GM21381 (cell line): ENCODE results near the gene RITA1.
A peak's percentile ranks its signal among the peaks of the same experiment; 100 is the strongest.
"Not testable (repeated sequence)": the region's sequence is repeated elsewhere in the genome, so short reads cannot be mapped to it uniquely, and the experiment has no call there.

Experiments used
- ATAC-seq: cut with Tn5 transposase; IDR thresholded peaks from one replicate; pipeline ENCODE4 v1.9.1; 2021; ENCODE audit warnings: mild to moderate bottlenecking, moderate library complexity; ENCODE audit not compliant: unreplicated experiment

Gene RITA1

GRCh38 chr12:113185180-113186032 is at the start of gene RITA1, which contains the start of gene DDX54:
RITA1 (plus strand) TSS chr12:113185721; CDS start chr12:113186747, 1,026 bp downstream.
DDX54 (minus strand) TSS chr12:113185478; CDS start chr12:113185451, 27 bp downstream.
- peak; percentile 46 for ATAC-seq

GRCh38 chr12:113136128-113136989 is 49.2 kb upstream of the RITA1 start:
- no peak for ATAC-seq

DNA sequence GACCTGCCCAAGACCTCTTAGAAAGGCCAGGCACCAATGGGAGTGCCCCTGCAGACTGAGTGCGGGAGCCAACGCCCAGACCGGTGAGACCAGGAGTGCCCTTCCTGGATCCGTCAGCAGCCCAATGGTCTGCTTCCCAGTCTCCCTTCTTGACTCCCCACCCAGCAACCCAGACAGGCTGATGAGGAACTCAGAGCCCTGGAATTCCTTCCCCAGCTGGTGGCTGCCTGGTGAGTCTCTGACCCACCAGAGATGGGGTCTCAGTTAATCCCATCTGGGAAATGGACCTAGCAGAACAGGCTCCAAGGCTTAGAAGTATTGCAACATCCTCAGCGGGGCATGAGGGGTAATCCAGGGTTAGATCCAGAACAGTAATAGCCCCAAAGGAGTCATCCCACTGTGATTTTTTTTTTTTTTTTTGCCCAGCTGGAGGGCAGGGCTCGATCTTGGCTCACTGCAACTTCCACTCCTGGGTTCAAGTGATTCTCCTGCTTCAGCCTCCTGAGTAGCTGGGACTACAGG is 48.5 kb upstream of the RITA1 start:
- ATAC-seq: no peak

DNA sequence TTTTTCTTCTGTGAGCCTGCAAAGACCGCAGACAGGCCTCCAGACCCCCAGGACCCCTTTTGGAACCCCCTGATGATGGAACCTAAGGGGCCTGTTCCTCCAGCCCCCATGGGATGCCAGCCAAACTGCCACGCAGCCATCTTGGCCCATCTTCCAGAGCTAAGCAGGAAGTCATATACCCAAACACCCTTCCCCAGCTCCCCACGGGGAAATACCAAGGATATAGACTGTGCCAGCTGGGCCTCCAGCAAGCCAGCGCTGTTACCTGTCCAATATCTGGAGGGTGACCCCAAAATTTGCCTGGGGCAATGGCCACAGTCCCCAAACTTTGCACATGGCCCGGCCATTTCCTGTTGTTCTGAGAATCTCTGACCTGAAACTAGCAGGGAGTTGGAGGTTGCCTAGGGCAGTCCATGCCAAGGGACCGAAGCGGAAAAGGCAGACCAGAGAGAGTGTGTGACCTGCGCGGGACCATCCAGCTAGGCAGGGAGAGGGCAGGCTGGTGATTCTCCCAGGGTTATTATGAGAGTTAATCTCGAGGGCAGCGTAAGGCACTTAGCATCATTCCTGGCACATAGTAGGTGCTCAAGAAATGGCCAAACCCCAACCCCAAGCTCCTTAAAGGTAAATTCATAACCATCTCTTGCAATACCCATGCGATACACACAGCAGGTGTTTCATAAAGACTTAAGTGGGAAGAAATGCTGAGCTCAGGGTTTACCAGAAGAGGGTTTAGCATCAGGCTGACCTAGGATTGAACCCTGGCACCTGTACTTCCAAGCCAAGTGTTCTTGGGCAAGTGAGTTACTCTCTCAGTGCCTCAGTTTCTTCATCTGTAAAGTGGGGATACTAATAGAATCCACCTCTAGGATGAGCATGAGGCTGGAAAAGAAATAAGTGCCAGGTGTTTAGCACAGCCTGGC is 47.4 kb upstream of the RITA1 start:
- no peak for ATAC-seq

DNA sequence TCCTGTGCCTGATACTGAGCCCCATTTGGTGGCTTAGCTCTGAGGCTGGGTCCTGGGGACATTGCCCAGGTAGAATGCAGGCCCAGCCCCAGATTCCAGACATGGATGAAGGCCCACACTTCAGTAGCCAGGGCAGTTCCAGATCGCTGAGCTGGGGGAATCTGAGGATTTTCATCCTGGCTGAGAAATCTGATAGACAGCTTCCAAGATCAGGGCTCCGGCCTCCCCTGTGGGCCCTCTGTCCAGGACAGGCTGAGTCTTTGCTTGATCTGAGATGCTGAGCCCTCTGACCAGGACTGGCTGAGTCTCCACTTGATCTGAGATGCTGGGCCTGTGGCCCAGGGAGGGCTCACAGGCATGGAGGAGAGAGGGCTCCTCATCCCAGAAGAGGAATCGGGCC is 46.7 kb upstream of the RITA1 start:
- no peak for ATAC-seq

DNA sequence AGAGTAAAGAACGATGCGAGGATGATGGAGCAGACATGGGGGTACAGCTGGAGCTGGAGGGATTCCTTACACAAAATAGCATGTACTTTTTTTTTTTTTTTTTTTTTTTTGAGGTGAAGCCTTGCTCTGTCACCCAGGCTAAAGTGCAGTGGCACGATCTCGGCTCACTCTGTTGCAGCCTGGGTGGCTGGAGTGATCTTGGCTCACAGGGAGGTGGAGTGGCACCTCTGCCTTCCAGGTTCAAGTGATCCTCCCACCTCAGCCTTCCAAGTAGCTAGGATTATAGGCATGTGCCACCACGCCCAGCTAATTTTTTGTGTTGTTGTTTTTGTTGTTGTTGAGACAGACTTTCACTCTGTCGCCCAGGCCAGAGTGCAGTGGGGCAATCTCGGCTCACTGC is 44.8 kb upstream of the RITA1 start:
- no peak for ATAC-seq

GRCh38 chr12:113141716-113142115 is 43.8 kb upstream of the RITA1 start:
- ATAC-seq: not testable (repeated sequence)

GRCh38 chr12:113142173-113142885 is 43.2 kb upstream of the RITA1 start:
- ATAC-seq: no peak

DNA sequence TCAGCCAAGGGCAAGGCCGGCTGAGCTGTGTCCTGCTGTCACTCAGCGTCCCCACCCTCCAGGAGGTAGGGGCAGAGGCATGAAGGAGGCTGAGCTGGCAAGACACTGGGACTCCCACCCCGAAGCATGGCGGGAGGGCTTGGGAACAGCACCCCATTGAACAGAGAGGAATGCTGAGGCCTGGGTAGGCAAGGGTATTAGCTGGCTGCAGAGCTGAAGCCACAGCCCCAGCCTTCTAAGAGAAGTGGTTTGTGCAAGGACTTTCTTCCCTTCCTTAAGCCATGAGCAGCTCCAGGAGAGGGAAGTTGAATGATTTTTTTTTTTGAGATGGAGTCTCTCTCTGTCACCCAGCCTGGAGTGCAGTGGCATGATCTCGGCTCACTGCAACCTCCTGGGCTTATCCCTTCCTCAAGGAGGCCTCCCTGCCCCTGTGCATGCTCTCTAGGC is 42.6 kb upstream of the RITA1 start:
- ATAC-seq: no peak

- no peak for ATAC-seq
Measured at GRCh38 chr12:113143959-113144358, 41.6 kb upstream of the RITA1 start.

- no peak for ATAC-seq
Measured at GRCh38 chr12:113144806-113145205, 40.7 kb upstream of the RITA1 start.

DNA sequence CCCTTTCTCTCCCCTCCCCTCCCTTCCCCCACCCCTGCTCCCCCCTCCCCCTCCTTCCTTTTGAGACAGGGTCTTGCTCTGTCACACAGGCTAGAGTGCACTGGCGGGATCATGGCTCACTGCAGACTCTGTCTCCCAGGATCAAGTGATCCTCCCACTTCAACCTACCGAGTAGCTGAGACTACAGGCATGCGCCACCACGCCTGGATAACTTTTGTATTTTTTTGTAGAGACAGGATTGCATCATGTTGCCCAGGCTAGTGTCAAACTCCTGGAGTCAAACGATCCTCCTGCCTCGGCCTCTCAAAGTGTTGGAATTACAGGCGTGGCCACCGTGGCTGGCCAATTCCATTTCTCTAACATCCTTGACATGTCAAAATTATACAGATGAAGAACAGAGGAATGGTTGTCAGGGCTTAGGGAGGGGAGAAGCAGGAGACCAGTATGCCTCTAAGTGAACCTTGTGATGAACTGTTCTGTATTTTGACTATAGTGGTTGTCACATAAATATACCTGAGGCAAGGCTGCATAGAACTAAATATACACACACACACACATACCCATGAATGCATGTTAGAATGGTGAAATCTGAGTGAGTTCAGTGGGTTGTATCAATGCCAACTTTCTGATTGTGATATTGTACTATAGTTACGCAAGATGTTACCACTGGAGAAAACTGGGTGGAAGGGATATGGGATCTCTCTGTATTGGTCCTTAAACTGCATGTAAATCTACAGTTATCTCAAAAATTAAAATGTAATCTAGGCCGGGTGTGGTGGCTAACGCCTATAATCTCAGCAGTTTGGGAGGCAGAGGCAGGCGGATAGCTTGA is 39.6 kb upstream of the RITA1 start:
- ATAC-seq: no peak

DNA sequence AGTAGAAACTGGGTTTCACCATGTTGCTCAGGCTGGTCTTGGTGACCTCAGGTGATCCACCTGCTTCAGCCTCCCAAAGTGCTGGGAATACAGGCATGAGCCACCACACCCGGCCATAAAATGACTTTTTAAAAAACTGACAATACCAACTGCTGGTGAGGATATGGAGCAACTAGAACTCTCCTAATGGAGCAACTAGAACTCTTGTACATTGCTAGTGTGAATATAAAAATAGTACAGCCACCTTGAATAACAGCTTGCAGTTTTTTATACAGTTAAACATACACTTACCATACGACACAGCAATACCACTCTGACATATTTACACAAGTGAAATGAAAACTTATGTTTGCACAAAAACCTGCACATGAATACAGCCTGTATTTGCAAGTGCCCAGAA is 38.5 kb upstream of the RITA1 start:
- ATAC-seq: no peak

- no peak for ATAC-seq
Measured at GRCh38 chr12:113149361-113150150, 36.0 kb upstream of the RITA1 start, which contains the start of gene CFAP73. CFAP73 (plus strand) TSS chr12:113149724; CDS start chr12:113149858, 134 bp downstream.

GRCh38 chr12:113151655-113152054 is 33.9 kb upstream of the RITA1 start:
- ATAC-seq: no peak

GRCh38 chr12:113152196-113152834 is 33.2 kb upstream of the RITA1 start:
- no peak for ATAC-seq
